H9 (cell line): ENCODE results near the gene DENND1A. TPM values are rescaled to one million over a fixed set of nuclear protein-coding genes. Genes with fewer than 3 reads are reported as not detected.

Source experiments
- DNase-seq: peaks from one replicate; pipeline ENCODE4 v3.0.0-alpha.2; 2017
- H2AFZ ChIP-seq: one replicate; pipeline ENCODE4 v1.6.1; 2013; ENCODE audit warnings: mild to moderate bottlenecking, low read length, control low read depth, moderate library complexity
- H2AK5ac ChIP-seq: 2 replicates; pipeline ENCODE4 v1.6.1; 2013; ENCODE audit warnings: low read length, control low read depth, mixed read lengths; ENCODE audit not compliant: insufficient read length
- H2BK120ac ChIP-seq: one replicate; pipeline ENCODE4 v1.6.1; 2013; ENCODE audit warnings: low read depth, mild to moderate bottlenecking, low read length, control low read depth, inconsistent platforms; ENCODE audit not compliant: poor library complexity, severe bottlenecking
- H2BK12ac ChIP-seq: 2 replicates; pipeline ENCODE4 v1.6.1; 2013; ENCODE audit warnings: low read length, control low read depth, mixed read lengths, low read depth; ENCODE audit not compliant: insufficient read length
- H2BK15ac ChIP-seq: 2 replicates; pipeline ENCODE4 v1.6.1; 2013; ENCODE audit warnings: low read depth, low read length, control low read depth
- H2BK20ac ChIP-seq: one replicate; pipeline ENCODE4 v1.6.1; 2013; ENCODE audit warnings: low read depth, mild to moderate bottlenecking, low read length, control low read depth, inconsistent platforms; ENCODE audit not compliant: poor library complexity, severe bottlenecking
- H2BK5ac ChIP-seq: 2 replicates; pipeline ENCODE4 v1.6.1; 2013; ENCODE audit warnings: low read length, control low read depth, mixed read lengths; ENCODE audit not compliant: insufficient read length
- H3K14ac ChIP-seq: 2 replicates; pipeline ENCODE4 v1.6.1; 2013; ENCODE audit warnings: low read length, control low read depth; ENCODE audit not compliant: insufficient read depth
- H3K18ac ChIP-seq: 2 replicates; pipeline ENCODE4 v1.6.1; 2013; ENCODE audit warnings: low read depth, mild to moderate bottlenecking, mixed read lengths, low read length, control low read depth; ENCODE audit not compliant: insufficient read length
- H3K23ac ChIP-seq: 2 replicates; pipeline ENCODE4 v1.6.1; 2013; ENCODE audit warnings: low read length, control low read depth, mixed read lengths, low read depth; ENCODE audit not compliant: insufficient read length
- H3K23me2 ChIP-seq: 2 replicates; pipeline ENCODE4 v1.6.1; 2013; ENCODE audit warnings: low read depth, mild to moderate bottlenecking, mixed read lengths, low read length, control low read depth; ENCODE audit not compliant: insufficient read length, poor library complexity, severe bottlenecking
- H3K27ac ChIP-seq: 2 replicates; pipeline ENCODE4 v1.5.1; 2013; ENCODE audit warnings: low read length, control low read depth, mixed read lengths, low read depth; ENCODE audit not compliant: insufficient read length
- H3K27me3 ChIP-seq: 2 replicates; pipeline ENCODE4 v1.6.1; 2013; ENCODE audit warnings: low read length, control low read depth, inconsistent platforms; ENCODE audit not compliant: insufficient read depth
- H3K4ac ChIP-seq: 2 replicates; pipeline ENCODE4 v1.6.1; 2013; ENCODE audit warnings: low read depth, mild to moderate bottlenecking, control low read depth, inconsistent platforms, low read length, moderate library complexity
- H3K4me1 ChIP-seq: 2 replicates; pipeline ENCODE4 v1.6.1; 2013; ENCODE audit warnings: low read length, control low read depth, inconsistent platforms; ENCODE audit not compliant: insufficient read depth
- H3K4me2 ChIP-seq: 2 replicates; pipeline ENCODE4 v1.6.1; 2013; ENCODE audit warnings: low read length, control low read depth, mixed read lengths; ENCODE audit not compliant: insufficient read length, insufficient read depth
- H3K56ac ChIP-seq: 2 replicates; pipeline ENCODE4 v1.6.1; 2013; ENCODE audit warnings: low read depth, mild to moderate bottlenecking, mixed read lengths, low read length, control low read depth; ENCODE audit not compliant: insufficient read length
- H3K79me1 ChIP-seq: 2 replicates; pipeline ENCODE4 v1.6.1; 2013; ENCODE audit warnings: low read depth, mild to moderate bottlenecking, moderate library complexity, low read length, control low read depth, inconsistent platforms; ENCODE audit not compliant: insufficient read depth, poor library complexity, severe bottlenecking
- H3K79me2 ChIP-seq: 2 replicates; pipeline ENCODE4 v1.6.1; 2013; ENCODE audit warnings: low read length, control low read depth, inconsistent platforms; ENCODE audit not compliant: insufficient read depth
- H3K9ac ChIP-seq: 2 replicates; pipeline ENCODE4 v1.6.1; 2013; ENCODE audit warnings: low read length, control low read depth, mixed read lengths; ENCODE audit not compliant: insufficient read length; ENCODE audit errors: extremely low read depth
- H3K9me3 ChIP-seq: one replicate; pipeline ENCODE4 v1.6.1; 2013; ENCODE audit warnings: low read depth, low read length, inconsistent platforms; ENCODE audit not compliant: control insufficient read depth
- H3T11ph ChIP-seq: one replicate; pipeline ENCODE4 v1.6.1; 2013; ENCODE audit warnings: mild to moderate bottlenecking, low read length, control low read depth, inconsistent platforms
- H4K20me1 ChIP-seq: one replicate; pipeline ENCODE4 v1.6.1; 2013; ENCODE audit not compliant: control insufficient read depth, insufficient read length, insufficient read depth
- H4K5ac ChIP-seq: 2 replicates; pipeline ENCODE4 v1.6.1; 2013; ENCODE audit warnings: low read depth, mild to moderate bottlenecking, mixed read lengths, low read length, control low read depth; ENCODE audit not compliant: insufficient read length
- H4K8ac ChIP-seq: replicated peaks from 2 replicates; pipeline ENCODE4 v1.6.1; 2013; ENCODE audit warnings: low read length, control low read depth, mixed read lengths, low read depth; ENCODE audit not compliant: insufficient read length
- H4K91ac ChIP-seq: 2 replicates; pipeline ENCODE4 v1.6.1; 2013; ENCODE audit warnings: low read depth, mild to moderate bottlenecking, moderate library complexity, mixed read lengths, low read length, control low read depth; ENCODE audit not compliant: insufficient read length
- H3K27ac Mint-ChIP-seq, 3 experiments: 2 replicates in 2 of 3; 3 replicates in 1 of 3; pipeline ENCODE4 v1.8.0; 2020 to 2021; ENCODE audit warnings: mixed read lengths in 3 of 3, mild to moderate bottlenecking in 1 of 3, moderate library complexity in 1 of 3
- H3K27me3 Mint-ChIP-seq: 2 replicates; pipeline ENCODE4 v1.8.0; 2021; ENCODE audit warnings: low read depth, mild to moderate bottlenecking, moderate library complexity, mixed read lengths
- H3K36me3 Mint-ChIP-seq, 3 experiments: 2 replicates in 2 of 3; 3 replicates in 1 of 3; pipeline ENCODE4 v1.8.0; 2020 to 2021; ENCODE audit warnings: low read depth in 3 of 3, mixed read lengths in 3 of 3; ENCODE audit not compliant: insufficient read depth in 1 of 3
- H3K4me1 Mint-ChIP-seq, 2 experiments: 2 replicates each; pipeline ENCODE4 v1.8.0; 2020; ENCODE audit warnings: mixed read lengths in 2 of 2
- H3K4me3 Mint-ChIP-seq, 2 experiments: 2 replicates in 1 of 2; 3 replicates in 1 of 2; pipeline ENCODE4 v1.8.0; 2020 to 2021; ENCODE audit warnings: mild to moderate bottlenecking in 2 of 2, mixed read lengths in 2 of 2, moderate library complexity in 1 of 2
- H3K9me3 Mint-ChIP-seq, 2 experiments: 2 replicates in 1 of 2; 3 replicates in 1 of 2; pipeline ENCODE4 v1.8.0; 2020; ENCODE audit warnings: mild to moderate bottlenecking in 2 of 2, mixed read lengths in 2 of 2, moderate library complexity in 1 of 2
- CTCF ChIP-seq: fragments of 200-600 bp; sonication (generic); conservative IDR thresholded peaks from 3 replicates; pipeline ENCODE4 v1.8.0; 2021; ENCODE audit warnings: antibody characterized with exemption, mild to moderate bottlenecking
- WGBS: extraction: QIAGEN DNeasy Blood & Tissue Kit; methylation state at CpG from one replicate; pipeline ENCODE4 v1.1.7; 2013; ENCODE audit warnings: missing lambda C conversion rate, low lambda C conversion rate, mixed read lengths; ENCODE audit not compliant: insufficient read length; ENCODE audit errors: extremely low coverage; 5-methylcytosine and 5-hydroxymethylcytosine counted together
- total RNA-seq: library from RNA; stranded (reverse); gene quantifications from 2 replicates; pipeline ENCODE4 v1.2.1, GENCODE V29; 2021

The DENND1A gene
- total RNA-seq, 1 experiment from 2014 or later, result 20.4 TPM

GRCh38 chr9:123421801-123422455 lies 508.0 kb downstream of the DENND1A start:
- H4K8ac ChIP-seq, result no peak overlapping the region
- no peak overlapping the region for H4K91ac ChIP-seq
- H4K5ac ChIP-seq, result no peak overlapping the region
- no peaks in the 10 kb centered on the region; the same call in 1 of the 2 replicates for H3K27me3 Mint-ChIP-seq
- no peak for TF ChIP-seq CTCF
- H3K4me3 Mint-ChIP-seq, result no peak overlapping the region
- no peak overlapping the region for H2AK5ac ChIP-seq
- no peak overlapping the region for H3K23ac ChIP-seq
- no peak overlapping the region for H2BK120ac ChIP-seq
- no peak overlapping the region for H3K27ac ChIP-seq
- H3K27ac Mint-ChIP-seq, result peak overlapping the region in 2 of 3 experiments; percentile 28 to 71; a peak in 3 of 7 replicates
- H3K4me2 ChIP-seq, result no peak overlapping the region
- H3K56ac ChIP-seq, result no peak overlapping the region
- peaks cover 37 to 60% of the 10 kb centered on the region in 2 experiments for H3K4me1 Mint-ChIP-seq
- no peaks in the 10 kb centered on the region for H4K20me1 ChIP-seq
- no peak overlapping the region for H2AFZ ChIP-seq
- no peaks in the 10 kb centered on the region for H3K9me3 ChIP-seq
- no peak overlapping the region for H3K4ac ChIP-seq
- H3K27me3 ChIP-seq, result no peaks in the 10 kb centered on the region
- H3K18ac ChIP-seq, result no peak overlapping the region
- no CpG with 5 or more reads among the region's 8 CpGs for WGBS
- peaks cover 0 to 6% (median 0%) of the 10 kb centered on the region in 3 experiments; a peak in 3 of 7 replicates for H3K36me3 Mint-ChIP-seq
- H3K9me3 Mint-ChIP-seq, result no peaks in the 10 kb centered on the region
- no peak for DNase-seq
- H3T11ph ChIP-seq, result no peak overlapping the region
- no peak overlapping the region for H2BK15ac ChIP-seq
- H3K14ac ChIP-seq, result no peak overlapping the region
- no peak overlapping the region for H2BK5ac ChIP-seq
- no peak overlapping the region for H2BK20ac ChIP-seq
- no peaks in the 10 kb centered on the region for H3K79me2 ChIP-seq
- no peak overlapping the region for H3K9ac ChIP-seq
- H3K79me1 ChIP-seq, result no peaks in the 10 kb centered on the region
- peaks cover 2% of the 10 kb centered on the region; the same call in 1 of the 2 replicates for H3K4me1 ChIP-seq
- no peak overlapping the region for H2BK12ac ChIP-seq
- no peaks in the 10 kb centered on the region for H3K23me2 ChIP-seq
